Prostate gland (tissue), 2 donors: Measurements from ENCODE around the gene LRP8. TPM values are rescaled to one million over a fixed set of nuclear protein-coding genes. Genes with fewer than 3 reads are reported as not detected.

Experiments
- DNase-seq: peaks from one replicate; pipeline ENCODE4 v3.0.0-alpha.2; 2019; ENCODE audit warnings: low spot score
- H3K27ac ChIP-seq, 2 donors: fragments of 200-600 bp; sonication (generic); 2 replicates each; pipeline ENCODE4 v1.5.1; 2017 to 2019
- H3K27me3 ChIP-seq: fragments of 200-600 bp; sonication (generic); replicated peaks from 2 replicates; pipeline ENCODE4 v1.5.1; 2019; ENCODE audit not compliant: insufficient read depth
- H3K36me3 ChIP-seq, 2 donors: fragments of 200-600 bp; sonication (generic); 1 replicate in 1 of 2; 2 replicates in 1 of 2; pipeline versions ENCODE4 v1.5.1 to v1.8.1; 2017 to 2019
- H3K4me1 ChIP-seq: fragments of 200-600 bp; sonication (generic); replicated peaks from 2 replicates; pipeline ENCODE4 v1.5.1; 2019
- H3K4me3 ChIP-seq, 2 donors: fragments of 200-600 bp; sonication (generic); 2 replicates each; pipeline ENCODE4 v1.5.1; 2017 to 2019
- H3K9me3 ChIP-seq: fragments of 200-600 bp; sonication (generic); 2 replicates; pipeline ENCODE4 v1.5.1; 2017
- CTCF ChIP-seq, 4 experiments: fragments of 200-600 bp in 2 of 4; fragments of 450-650 bp in 2 of 4; sonication (generic) in 2 of 4; IDR thresholded peaks; 1 replicate in 3 of 4; 2 replicates in 1 of 4; pipeline ENCODE4 v1.5.1; 2016 to 2019; ENCODE audit warnings: antibody characterized with exemption in 4 of 4, mild to moderate bottlenecking in 2 of 4, moderate library complexity in 2 of 4
- POLR2A ChIP-seq: fragments of 450-650 bp; IDR thresholded peaks from one replicate; pipeline ENCODE4 v1.6.1; 2016; ENCODE audit warnings: antibody characterized with exemption, mild to moderate bottlenecking
- POLR2AphosphoS5 ChIP-seq: sonication (generic); formaldehyde crosslinking; IDR thresholded peaks from one replicate; pipeline ENCODE4 v1.6.1; 2017; ENCODE audit warnings: antibody characterized with exemption
- WGBS: methylation state at CpG from one replicate; pipeline ENCODE4 v1.1.5; 2018; 5-methylcytosine and 5-hydroxymethylcytosine counted together
- intact Hi-C: fragments of 100-400 bp; cut with DNase I; formaldehyde crosslinking; loops from one replicate; pipeline ENCODE4 v1.14.2; 2022
- total RNA-seq, 2 donors: library from RNA; depleted of rRNA; stranded (reverse); fragments of >200 nt; gene quantifications; one replicate each; pipeline ENCODE4 v1.1.0, GENCODE V29; 2016

LRP8 gene
- total RNA-seq, 2 donors from 2014 or later = 6.7 to 130 TPM

GRCh38 chr1:53336146-53336545 is 8.3 kb upstream of the LRP8 start:
- H3K36me3 ChIP-seq = no peaks in the 10 kb centered on the region
- DNase-seq = peak; percentile 1
- H3K4me1 ChIP-seq = no peaks in the 10 kb centered on the region
- no peak overlapping the region for H3K27ac ChIP-seq
- 89% methylated on average over 12 of the region's 12 CpGs for WGBS
- no peaks in the 10 kb centered on the region for H3K27me3 ChIP-seq
- H3K9me3 ChIP-seq = no peaks in the 10 kb centered on the region
- intact Hi-C loops = no loop called here
- TF ChIP-seq POLR2A = no peak
- no peak overlapping the region for H3K4me3 ChIP-seq

- TF ChIP-seq CTCF (IDR thresholded peaks at IDR 0.05) (no peak), POLR2A (no peak), POLR2AphosphoS5 (no peak)
- Histone ChIP-seq H3K4me3 (no peak overlapping the region), H3K27me3 (no peaks in the 10 kb centered on the region), H3K27ac (no peak overlapping the region), H3K36me3 (no peaks in the 10 kb centered on the region), H3K4me1 (no peaks in the 10 kb centered on the region), H3K9me3 (no peaks in the 10 kb centered on the region)
- no peak for DNase-seq
- intact Hi-C loops = no loop called here
- 95% methylated on average over 1 of the region's 1 CpG for WGBS
Observed at GRCh38 chr1:53335661-53336060, 7.8 kb upstream of the LRP8 start.

- no peak overlapping the region for H3K4me3 ChIP-seq
- DNase-seq = peak; percentile 0
- TF ChIP-seq POLR2AphosphoS5 (no peak), POLR2A (no peak), CTCF (IDR thresholded peaks at IDR 0.05) (no peak)
- H3K4me1 ChIP-seq = no peaks in the 10 kb centered on the region
- intact Hi-C loops = no loop called here
- no peaks in the 10 kb centered on the region for H3K9me3 ChIP-seq
- 88% methylated on average over 9 of the region's 9 CpGs for WGBS
- no peak overlapping the region for H3K27ac ChIP-seq
- H3K27me3 ChIP-seq = no peaks in the 10 kb centered on the region
- H3K36me3 ChIP-seq = no peaks in the 10 kb centered on the region
Observed at GRCh38 chr1:53334781-53335180, 6.9 kb upstream of the LRP8 start.

GRCh38 chr1:53334312-53334711 is 6.4 kb upstream of the LRP8 start:
- Histone ChIP-seq H3K4me1 (no peaks in the 10 kb centered on the region), H3K36me3 (no peaks in the 10 kb centered on the region), H3K27ac (no peak overlapping the region), H3K9me3 (no peaks in the 10 kb centered on the region), H3K27me3 (no peaks in the 10 kb centered on the region), H3K4me3 (no peak overlapping the region)
- WGBS = 100% methylated on average over 2 of the region's 2 CpGs
- intact Hi-C loops = no loop called here
- DNase-seq = peak; percentile 1
- TF ChIP-seq CTCF (IDR thresholded peaks at IDR 0.05) = no peak

- intact Hi-C loops = no loop called here
- H3K27me3 ChIP-seq = no peaks in the 10 kb centered on the region
- H3K4me3 ChIP-seq = no peak overlapping the region
- 80% methylated on average over 3 of the region's 3 CpGs for WGBS
- no peak overlapping the region for H3K27ac ChIP-seq
- no peak for DNase-seq
- H3K9me3 ChIP-seq = no peaks in the 10 kb centered on the region
- no peaks in the 10 kb centered on the region for H3K4me1 ChIP-seq
- TF ChIP-seq POLR2AphosphoS5 = no peak
- no peak for TF ChIP-seq CTCF (IDR thresholded peaks at IDR 0.05)
- TF ChIP-seq POLR2A = no peak
- H3K36me3 ChIP-seq = no peaks in the 10 kb centered on the region
Observed at GRCh38 chr1:53332833-53333232, 5.0 kb upstream of the LRP8 start.

- Histone ChIP-seq H3K27ac (no peak overlapping the region), H3K27me3 (no peaks in the 10 kb centered on the region), H3K36me3 (no peaks in the 10 kb centered on the region), H3K4me3 (no peak overlapping the region), H3K4me1 (peaks cover under 1% of the 10 kb centered on the region), H3K9me3 (no peaks in the 10 kb centered on the region)
- TF ChIP-seq CTCF (IDR thresholded peaks at IDR 0.05) (no peak), POLR2AphosphoS5 (no peak), POLR2A (no peak)
- intact Hi-C loops = no loop called here
- no peak for DNase-seq
- WGBS = 85% methylated on average over 3 of the region's 3 CpGs
Observed at GRCh38 chr1:53332186-53332564, 4.3 kb upstream of the LRP8 start.
